ENCODE data around the gene SF3A1.
"Not testable (repeated sequence)": the region's sequence is repeated elsewhere in the genome, so short reads cannot be mapped to it uniquely, and the experiment has no call there.

SF3A1 gene

DNA sequence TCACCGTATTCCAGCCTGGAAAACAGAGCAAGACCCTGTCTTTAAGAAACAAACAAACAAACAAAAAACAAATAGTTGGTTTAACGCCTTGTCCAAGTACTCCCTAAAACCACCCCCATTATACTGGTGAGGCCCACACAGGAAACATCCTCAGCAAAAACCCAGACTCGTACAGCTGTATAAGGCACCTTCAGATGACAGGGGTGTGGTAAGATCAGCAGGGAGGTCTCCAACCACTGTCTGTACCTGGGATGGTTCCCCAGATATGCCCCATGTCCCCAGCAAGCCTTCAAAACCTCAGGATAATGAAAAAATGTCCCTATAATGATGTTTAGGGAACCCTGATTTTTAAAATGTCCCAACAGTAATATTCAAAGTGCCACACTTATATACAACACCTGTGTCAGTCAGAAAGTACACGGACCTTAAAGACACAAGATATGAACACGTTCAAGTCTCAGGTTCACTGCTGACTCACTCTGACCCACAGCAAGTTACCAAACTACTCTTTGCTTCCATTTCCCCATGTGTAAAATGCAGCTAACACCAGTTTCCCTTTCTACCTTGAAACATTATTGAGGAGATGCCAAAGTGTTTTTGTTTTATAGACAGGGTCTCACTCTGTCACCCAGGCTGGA is 9.3 kb downstream of the SF3A1 start:
- Histone ChIP-seq H2AFZ (ENCODE audit: low read length, unreplicated experiment) (no peak overlapping the region), H3K4me1 (ENCODE audit: control insufficient read depth, insufficient read depth, low read length, unreplicated experiment) (no peaks in the 10 kb centered on the region), H3K79me2 (ENCODE audit: control insufficient read depth, insufficient read depth, low read length, unreplicated experiment) (peaks cover 19% of the 10 kb centered on the region), H3K27ac (ENCODE audit: low read depth, low read length) (no peak overlapping the region), H3K27me3 (ENCODE audit: insufficient read depth, low read length) (no peaks in the 10 kb centered on the region), H3K36me3 (ENCODE audit: insufficient read depth, low read length) (0 out of 2 replicates have a peak, but pooled peaks cover 9% of the 10 kb centered on the region), H3K4me3 (ENCODE audit: low read depth, low read length) (no peak overlapping the region)

DNA sequence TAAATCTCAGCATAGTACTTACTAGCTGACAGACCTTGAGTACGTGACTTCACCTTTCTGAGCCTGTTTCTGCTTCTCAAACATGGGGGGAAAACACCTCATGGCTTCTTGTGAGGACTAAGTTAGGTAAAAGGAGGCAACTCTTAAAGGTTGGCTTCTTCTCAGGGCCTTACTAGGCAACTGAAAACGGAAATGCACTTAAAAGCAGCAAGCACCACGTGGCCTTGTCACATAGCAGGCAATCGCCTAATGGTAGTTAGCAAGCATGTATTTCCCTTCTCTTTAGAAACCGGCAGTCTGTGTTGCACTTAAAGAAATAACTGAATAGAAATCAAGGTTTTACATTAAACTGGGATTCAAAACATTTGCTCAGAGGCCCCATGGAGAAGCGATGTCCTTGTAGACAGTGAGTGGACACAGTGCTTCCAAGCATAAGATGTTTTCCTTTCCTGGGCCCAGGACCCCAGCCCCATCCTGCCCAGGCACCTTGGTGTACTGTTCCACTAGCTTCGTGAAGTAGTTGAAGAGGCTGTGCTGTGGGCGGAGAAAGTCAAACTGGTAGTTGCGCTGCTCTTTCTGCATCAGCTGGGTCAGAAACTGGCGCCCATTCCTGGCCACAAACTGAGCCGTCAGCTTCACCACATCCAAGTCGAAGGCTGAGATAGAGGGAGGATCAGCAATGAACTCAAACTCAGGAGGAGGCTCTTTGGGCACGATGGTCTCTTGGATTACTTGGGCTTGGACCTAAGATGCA is 12.1 kb downstream of the SF3A1 start:
- H3K79me2 ChIP-seq (ENCODE audit: control insufficient read depth, insufficient read depth, low read length, unreplicated experiment), result peaks cover 12% of the 10 kb centered on the region
- no peak overlapping the region for H3K27ac ChIP-seq (ENCODE audit: low read depth, low read length)
- no peak overlapping the region for H2AFZ ChIP-seq (ENCODE audit: low read length, unreplicated experiment)
- H3K4me1 ChIP-seq (ENCODE audit: control insufficient read depth, insufficient read depth, low read length, unreplicated experiment), result no peaks in the 10 kb centered on the region
- H3K27me3 ChIP-seq (ENCODE audit: insufficient read depth, low read length), result no peaks in the 10 kb centered on the region
- H3K4me3 ChIP-seq (ENCODE audit: low read depth, low read length), result no peak overlapping the region
- H3K36me3 ChIP-seq (ENCODE audit: insufficient read depth, low read length), result 0 out of 2 replicates have a peak, but pooled peaks cover 9% of the 10 kb centered on the region

DNA sequence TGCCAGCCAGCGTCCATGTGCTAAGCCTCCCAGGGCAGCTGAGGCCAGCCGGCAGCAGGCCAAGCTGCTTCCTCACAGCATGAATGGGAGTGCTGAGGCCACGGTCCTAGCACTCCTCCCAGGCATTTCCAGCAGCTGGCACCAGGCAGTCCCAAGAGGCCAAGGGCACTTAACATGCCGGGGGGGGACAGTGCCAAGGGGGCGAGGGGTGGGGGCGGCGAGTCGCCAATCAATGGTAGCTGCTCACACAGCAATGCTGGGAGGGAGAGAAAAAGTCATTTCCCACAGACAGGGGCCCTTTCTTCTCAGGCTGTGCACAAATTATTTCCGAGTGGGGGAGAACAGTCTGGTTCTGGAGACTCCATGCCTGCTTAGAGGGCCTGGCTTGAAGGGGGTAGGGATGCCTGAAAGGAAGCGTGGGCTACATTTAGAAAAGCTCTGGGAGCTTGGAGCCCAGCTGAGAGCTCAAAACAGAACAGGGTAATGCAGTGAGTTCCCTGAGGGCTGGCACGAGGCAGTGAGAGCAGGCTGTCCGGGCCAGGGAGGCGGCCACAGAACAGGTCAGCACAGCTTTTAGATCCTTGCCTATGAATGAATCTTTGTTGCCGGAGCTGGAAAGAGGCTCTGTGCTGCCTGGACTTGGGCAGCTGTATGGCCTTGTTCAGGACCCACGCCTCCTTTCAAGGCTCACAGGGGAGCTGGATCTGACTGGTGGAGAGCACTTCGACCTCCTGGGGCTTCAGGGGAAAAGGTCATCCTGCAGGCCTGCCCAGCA is 15.6 kb downstream of the SF3A1 start:
- no peak overlapping the region for H2AFZ ChIP-seq (ENCODE audit: low read length, unreplicated experiment)
- 0 out of 2 replicates have a peak, but pooled peaks cover 9% of the 10 kb centered on the region for H3K36me3 ChIP-seq (ENCODE audit: insufficient read depth, low read length)
- no peaks in the 10 kb centered on the region for H3K4me1 ChIP-seq (ENCODE audit: control insufficient read depth, insufficient read depth, low read length, unreplicated experiment)
- H3K27me3 ChIP-seq (ENCODE audit: insufficient read depth, low read length), result no peaks in the 10 kb centered on the region
- H3K27ac ChIP-seq (ENCODE audit: low read depth, low read length), result no peak overlapping the region
- H3K79me2 ChIP-seq (ENCODE audit: control insufficient read depth, insufficient read depth, low read length, unreplicated experiment), result no peaks in the 10 kb centered on the region
- no peak overlapping the region for H3K4me3 ChIP-seq (ENCODE audit: low read depth, low read length)

DNA sequence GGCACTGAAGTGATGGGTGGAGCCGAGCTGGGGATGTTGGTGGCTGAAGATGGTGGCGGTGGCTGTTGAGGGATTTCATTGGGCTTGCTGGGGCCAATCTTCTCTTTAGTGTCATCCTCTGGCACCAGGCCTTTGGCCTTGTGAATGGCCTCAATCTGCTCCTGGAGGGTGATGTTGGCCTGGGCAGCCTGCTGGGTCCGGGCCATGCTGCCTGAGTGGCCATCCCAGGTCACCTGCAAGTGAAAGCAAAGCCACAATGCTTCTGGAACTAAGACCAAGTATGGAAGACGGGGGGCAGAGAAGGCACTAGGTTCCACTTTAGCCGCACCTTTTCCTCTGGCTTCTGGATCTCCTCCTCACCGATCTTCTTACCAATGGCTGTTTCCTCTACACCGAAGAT is 17.9 kb downstream of the SF3A1 start:
- 0 out of 2 replicates have a peak, but pooled peaks cover 6% of the 10 kb centered on the region for H3K36me3 ChIP-seq (ENCODE audit: insufficient read depth, low read length)

DNA sequence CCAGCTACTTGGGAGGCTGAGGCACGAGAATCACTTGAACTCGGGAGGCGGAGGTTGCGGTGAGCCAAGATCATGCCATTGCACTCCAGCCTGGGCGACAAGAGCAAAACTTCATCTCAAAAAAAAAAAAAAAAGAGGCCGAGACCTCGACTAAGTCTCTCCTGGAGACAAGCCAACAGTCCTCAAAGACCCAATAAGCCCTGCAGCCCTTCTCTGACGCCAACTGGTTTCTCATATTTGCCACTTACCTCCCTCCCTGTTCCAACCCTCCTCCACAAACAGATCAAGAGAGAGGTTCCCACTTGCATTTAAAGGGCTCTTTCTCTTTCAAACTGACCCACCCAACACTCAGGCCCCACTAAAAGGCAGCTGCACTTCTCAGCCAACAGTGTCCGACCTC is 18.4 kb downstream of the SF3A1 start:
- not testable (repeated sequence) for H3K4me1 ChIP-seq (ENCODE audit: control insufficient read depth, insufficient read depth, low read length, unreplicated experiment); H3K27ac ChIP-seq (ENCODE audit: low read depth, low read length); H3K4me3 ChIP-seq (ENCODE audit: low read depth, low read length); H3K79me2 ChIP-seq (ENCODE audit: control insufficient read depth, insufficient read depth, low read length, unreplicated experiment); H2AFZ ChIP-seq (ENCODE audit: low read length, unreplicated experiment); H3K36me3 ChIP-seq (ENCODE audit: insufficient read depth, low read length); H3K27me3 ChIP-seq (ENCODE audit: insufficient read depth, low read length)

More for the DNA sequence above, 17.9 kb downstream of the SF3A1 start:
- Histone ChIP-seq H3K4me1 (ENCODE audit: control insufficient read depth, insufficient read depth, low read length, unreplicated experiment) (no peaks in the 10 kb centered on the region), H3K79me2 (ENCODE audit: control insufficient read depth, insufficient read depth, low read length, unreplicated experiment) (no peaks in the 10 kb centered on the region), H3K27ac (ENCODE audit: low read depth, low read length) (no peak overlapping the region), H2AFZ (ENCODE audit: low read length, unreplicated experiment) (no peak overlapping the region), H3K4me3 (ENCODE audit: low read depth, low read length) (no peak overlapping the region), H3K27me3 (ENCODE audit: insufficient read depth, low read length) (no peaks in the 10 kb centered on the region)

- no peaks in the 10 kb centered on the region for H3K36me3 ChIP-seq (ENCODE audit: insufficient read depth, low read length)
- H3K4me1 ChIP-seq (ENCODE audit: control insufficient read depth, insufficient read depth, low read length, unreplicated experiment), result no peaks in the 10 kb centered on the region
- H3K79me2 ChIP-seq (ENCODE audit: control insufficient read depth, insufficient read depth, low read length, unreplicated experiment), result no peaks in the 10 kb centered on the region
- no peaks in the 10 kb centered on the region for H3K27me3 ChIP-seq (ENCODE audit: insufficient read depth, low read length)
- no peak overlapping the region for H2AFZ ChIP-seq (ENCODE audit: low read length, unreplicated experiment)
- no peak overlapping the region for H3K27ac ChIP-seq (ENCODE audit: low read depth, low read length)
- no peak overlapping the region for H3K4me3 ChIP-seq (ENCODE audit: low read depth, low read length)
These were observed 19.3 kb downstream of the SF3A1 start for GRCh38 chr22:30337461-30337778.

- Histone ChIP-seq H3K36me3 (ENCODE audit: insufficient read depth, low read length) (no peaks in the 10 kb centered on the region), H3K79me2 (ENCODE audit: control insufficient read depth, insufficient read depth, low read length, unreplicated experiment) (no peaks in the 10 kb centered on the region), H2AFZ (ENCODE audit: low read length, unreplicated experiment) (no peak overlapping the region), H3K4me1 (ENCODE audit: control insufficient read depth, insufficient read depth, low read length, unreplicated experiment) (no peaks in the 10 kb centered on the region), H3K4me3 (ENCODE audit: low read depth, low read length) (no peak overlapping the region), H3K27me3 (ENCODE audit: insufficient read depth, low read length) (no peaks in the 10 kb centered on the region), H3K27ac (ENCODE audit: low read depth, low read length) (no peak overlapping the region)
These were observed 19.8 kb downstream of the SF3A1 start for GRCh38 chr22:30336752-30337460.

DNA sequence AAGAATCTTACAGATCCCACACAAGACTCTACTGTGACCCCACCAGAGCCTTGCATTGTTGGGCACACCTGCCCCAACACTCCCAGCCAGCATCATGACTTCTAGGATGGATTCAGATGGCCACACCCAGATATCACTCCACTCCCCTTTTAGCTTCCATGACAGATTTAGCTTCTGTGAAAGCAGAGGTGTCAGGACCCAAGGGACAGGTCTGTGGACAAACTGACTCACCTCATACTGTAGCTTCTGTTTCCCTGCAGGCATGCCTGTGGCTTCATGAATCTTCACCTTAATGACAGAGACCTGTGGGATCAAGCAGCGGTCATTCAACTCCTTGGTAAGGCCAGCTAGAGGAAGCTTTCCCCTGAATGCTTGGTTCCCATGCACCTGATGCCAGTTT is 21.5 kb downstream of the SF3A1 start:
- no peaks in the 10 kb centered on the region for H3K4me1 ChIP-seq (ENCODE audit: control insufficient read depth, insufficient read depth, low read length, unreplicated experiment)
- no peaks in the 10 kb centered on the region for H3K36me3 ChIP-seq (ENCODE audit: insufficient read depth, low read length)

DNA sequence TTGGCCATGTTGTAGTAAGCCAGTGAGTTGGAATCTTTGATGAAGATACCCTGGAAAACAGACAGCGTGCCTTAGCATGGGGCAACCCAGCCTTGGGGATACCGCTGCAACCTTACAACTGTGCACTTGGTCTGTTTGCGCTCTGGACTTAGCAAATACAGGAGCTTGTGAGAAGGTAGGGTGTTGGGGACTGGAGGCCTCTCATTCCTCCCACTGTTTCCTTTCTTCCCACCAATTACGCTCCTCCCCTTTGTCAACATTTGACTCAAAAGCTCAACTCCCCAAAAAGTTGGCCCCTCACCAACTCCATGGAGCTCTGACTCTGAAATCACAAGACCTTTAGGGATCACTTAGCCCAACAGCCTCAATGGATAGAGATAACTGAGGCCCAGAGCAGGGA is 22.0 kb downstream of the SF3A1 start:
- H3K4me3 ChIP-seq (ENCODE audit: low read depth, low read length), result no peak overlapping the region
- H3K27me3 ChIP-seq (ENCODE audit: insufficient read depth, low read length), result no peaks in the 10 kb centered on the region
- H3K4me1 ChIP-seq (ENCODE audit: control insufficient read depth, insufficient read depth, low read length, unreplicated experiment), result no peaks in the 10 kb centered on the region
- H3K27ac ChIP-seq (ENCODE audit: low read depth, low read length), result no peak overlapping the region
- no peaks in the 10 kb centered on the region for H3K79me2 ChIP-seq (ENCODE audit: control insufficient read depth, insufficient read depth, low read length, unreplicated experiment)
- H3K36me3 ChIP-seq (ENCODE audit: insufficient read depth, low read length), result no peaks in the 10 kb centered on the region
- H2AFZ ChIP-seq (ENCODE audit: low read length, unreplicated experiment), result no peak overlapping the region

More for the DNA sequence above, 21.5 kb downstream of the SF3A1 start:
- Histone ChIP-seq H2AFZ (ENCODE audit: low read length, unreplicated experiment) (no peak overlapping the region), H3K27me3 (ENCODE audit: insufficient read depth, low read length) (no peaks in the 10 kb centered on the region), H3K4me3 (ENCODE audit: low read depth, low read length) (no peak overlapping the region), H3K27ac (ENCODE audit: low read depth, low read length) (no peak overlapping the region), H3K79me2 (ENCODE audit: control insufficient read depth, insufficient read depth, low read length, unreplicated experiment) (no peaks in the 10 kb centered on the region)

DNA sequence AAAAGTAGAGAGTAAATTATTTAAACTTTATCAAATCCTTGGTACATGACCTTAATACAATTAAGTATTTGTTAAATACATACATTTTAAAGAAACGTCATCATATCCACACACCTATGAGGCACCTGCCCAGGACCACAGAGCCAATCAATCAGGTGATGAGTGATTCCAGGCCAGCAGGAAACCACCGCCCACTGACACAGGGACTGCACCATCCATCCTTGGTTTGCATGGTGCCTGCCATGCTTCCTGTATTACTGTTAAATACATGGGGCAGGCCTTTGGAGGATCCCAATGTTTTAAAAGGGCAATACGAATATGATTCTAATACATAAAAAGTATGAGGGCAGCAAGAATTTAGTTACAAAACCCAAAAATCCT is 23.0 kb downstream of the SF3A1 start:
- H3K4me1 ChIP-seq (ENCODE audit: control insufficient read depth, insufficient read depth, low read length, unreplicated experiment), result no peaks in the 10 kb centered on the region
- H3K79me2 ChIP-seq (ENCODE audit: control insufficient read depth, insufficient read depth, low read length, unreplicated experiment), result no peaks in the 10 kb centered on the region
- no peak overlapping the region for H3K27ac ChIP-seq (ENCODE audit: low read depth, low read length)
- H3K4me3 ChIP-seq (ENCODE audit: low read depth, low read length), result no peak overlapping the region
- H3K36me3 ChIP-seq (ENCODE audit: insufficient read depth, low read length), result no peaks in the 10 kb centered on the region
- H2AFZ ChIP-seq (ENCODE audit: low read length, unreplicated experiment), result no peak overlapping the region
- no peaks in the 10 kb centered on the region for H3K27me3 ChIP-seq (ENCODE audit: insufficient read depth, low read length)
